ENCODE results near the gene TRIM72.
"Not testable (repeated sequence)": the region's sequence is repeated elsewhere in the genome, so short reads cannot be mapped to it uniquely, and the experiment has no call there.

TRIM72 gene

GRCh38 chr16:31190818-31191444 lies 23.0 kb upstream of the TRIM72 start:
- DNase-seq: no peak

- DNase-seq: no peak
Observed at GRCh38 chr16:31191697-31192428, 22.1 kb upstream of the TRIM72 start.

- no peak for DNase-seq
Observed at GRCh38 chr16:31192856-31193642, 20.9 kb upstream of the TRIM72 start.

- no peak for DNase-seq
Observed at GRCh38 chr16:31193874-31194273, 20.0 kb upstream of the TRIM72 start.

- no peak for DNase-seq
Observed at GRCh38 chr16:31194898-31195297, 19.0 kb upstream of the TRIM72 start.

- not testable (repeated sequence) for DNase-seq
Observed at GRCh38 chr16:31195861-31196260, 18.1 kb upstream of the TRIM72 start.

GRCh38 chr16:31196324-31197088 lies 17.4 kb upstream of the TRIM72 start:
- DNase-seq: peak in 1 of 2 donors; percentile 11

GRCh38 chr16:31198207-31198882 lies 15.6 kb upstream of the TRIM72 start:
- peak; percentile 36 to 47 for DNase-seq

GRCh38 chr16:31199430-31200041 lies 14.4 kb upstream of the TRIM72 start:
- no peak for DNase-seq

GRCh38 chr16:31200111-31200510 lies 13.8 kb upstream of the TRIM72 start:
- not testable (repeated sequence) for DNase-seq

GRCh38 chr16:31200821-31201568 lies 12.9 kb upstream of the TRIM72 start:
- DNase-seq: peak; percentile 66 to 77

GRCh38 chr16:31201582-31202413 lies 12.1 kb upstream of the TRIM72 start:
- DNase-seq: peak; percentile 62 to 78

- DNase-seq: peak; percentile 76 to 87
Observed at GRCh38 chr16:31202414-31203375, 11.2 kb upstream of the TRIM72 start, which contains the start of gene PYCARD. TSS of gene PYCARD (minus strand) at chr16:31202760. CDS start at chr16:31202690, 70 bp downstream.

- no peak for DNase-seq
Observed at GRCh38 chr16:31204871-31205666, 8.8 kb upstream of the TRIM72 start.

GRCh38 chr16:31206776-31207175 lies 7.1 kb upstream of the TRIM72 start:
- no peak for DNase-seq

GRCh38 chr16:31213342-31213741 lies 577 bp upstream of the TRIM72 start:
- no peak for DNase-seq

- DNase-seq: no peak
Observed at GRCh38 chr16:31214708-31215286, 878 bp downstream of the TRIM72 start.

Data from inflammatory macrophage (primary cell).